ENCODE data around the gene TRIOBP. TPM values are rescaled to one million over a fixed set of nuclear protein-coding genes. Genes with fewer than 3 reads are reported as not detected.
A peak's percentile ranks its signal among the peaks of the same experiment; 100 is the strongest.

Gene TRIOBP
- total RNA-seq, 1 experiment from 2014 or later = 45.7 TPM

DNA sequence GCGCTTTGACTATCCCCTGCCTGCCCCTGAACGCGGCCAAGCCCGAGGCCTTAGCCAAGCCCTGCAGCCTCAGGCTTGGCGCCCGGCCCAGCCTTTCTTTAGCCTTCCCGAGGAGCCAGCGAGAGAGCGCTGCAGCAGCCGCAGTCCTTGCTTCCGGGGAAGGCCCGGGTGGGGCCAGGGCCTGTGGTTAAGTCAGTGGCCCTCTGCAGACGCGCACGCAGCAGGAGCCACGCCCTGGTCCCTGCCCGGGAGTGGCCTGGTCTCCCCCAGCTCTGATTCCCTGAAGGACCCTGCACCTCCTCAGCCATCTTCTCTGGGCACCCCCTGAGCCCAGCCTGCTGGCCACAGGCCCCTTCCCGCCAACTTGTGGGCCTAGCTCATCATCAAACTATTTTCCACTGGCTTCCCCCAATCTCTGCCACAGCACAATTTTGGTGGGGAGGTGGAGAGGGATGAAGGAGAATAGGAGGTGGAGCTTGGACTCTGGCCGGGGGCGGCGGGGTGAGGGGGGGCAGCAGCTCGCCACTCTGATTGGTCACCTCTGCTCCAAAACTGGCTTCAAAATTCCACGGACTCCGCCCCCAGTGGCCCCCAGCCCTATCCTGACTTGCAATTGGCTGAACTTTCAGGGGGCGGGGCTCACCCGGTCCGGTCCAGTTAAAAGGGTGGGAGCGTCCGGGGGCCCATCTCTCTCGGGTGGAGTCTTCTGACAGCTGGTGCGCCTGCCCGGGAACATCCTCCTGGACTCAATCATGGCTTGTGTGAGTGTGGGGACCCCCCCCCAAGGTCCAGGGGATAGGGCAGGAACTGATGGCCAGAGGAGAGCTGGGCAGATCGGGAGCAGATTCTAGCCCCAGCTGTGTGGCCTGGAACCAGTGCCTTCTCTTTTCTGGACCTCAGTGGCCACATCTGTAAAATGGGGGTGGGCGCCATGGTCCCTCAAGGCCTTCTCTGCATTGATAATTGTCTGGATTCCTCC, 21.6 kb upstream of the TRIOBP start, which contains the start of gene LGALS1:
Gene LGALS1 (plus strand): TSS at position 686 of the 979 bp plus-strand sequence. CDS start 67 bp downstream, at position 753.
- H3K27me3 Mint-ChIP-seq (ENCODE audit: insufficient read depth, unreplicated experiment) = no peaks in the 10 kb centered on the region
- peak within 1 kb of the TSS; percentile 75 for H3K4me3 Mint-ChIP-seq (ENCODE audit: unreplicated experiment)
- no peak within 1 kb of the TSS for H3K27ac Mint-ChIP-seq (ENCODE audit: low read depth, unreplicated experiment)
- BruUV-seq (replicated peaks) = TSS peak; percentile 74
- intact Hi-C loops (cut with micrococcal nuclease) = loop anchor here (1.0 to 5.0 kb wide), 3 partner anchors 32 to 78 kb away; partner anchors contain the start of gene GGA1
- no peaks in the 10 kb centered on the region for H3K9me3 Mint-ChIP-seq (ENCODE audit: unreplicated experiment)
- peak; percentile 95 for DNase-seq (ENCODE audit: unreplicated experiment)
- ChIA-PET POLR2A (interaction anchor here (0.6 to 5.1 kb wide), 12 partner anchors 9 to 133 kb away, joined by 3 to 49 read pairs (median 6); partner anchors contain the start of genes GCAT, GGA1, NOL12 and PDXP), CTCF (interaction anchor here (0.5 to 2.6 kb wide), 8 partner anchors 11 to 117 kb away, joined by 3 to 11 read pairs (median 3); partner anchors contain the start of gene NOL12)
- peaks cover 31% of the 10 kb centered on the region for H3K36me3 Mint-ChIP-seq (ENCODE audit: insufficient read depth, unreplicated experiment)
- peaks cover 22% of the 10 kb centered on the region for H3K4me1 Mint-ChIP-seq (ENCODE audit: insufficient read depth, unreplicated experiment)
- TF ChIP-seq, protein P1, sequence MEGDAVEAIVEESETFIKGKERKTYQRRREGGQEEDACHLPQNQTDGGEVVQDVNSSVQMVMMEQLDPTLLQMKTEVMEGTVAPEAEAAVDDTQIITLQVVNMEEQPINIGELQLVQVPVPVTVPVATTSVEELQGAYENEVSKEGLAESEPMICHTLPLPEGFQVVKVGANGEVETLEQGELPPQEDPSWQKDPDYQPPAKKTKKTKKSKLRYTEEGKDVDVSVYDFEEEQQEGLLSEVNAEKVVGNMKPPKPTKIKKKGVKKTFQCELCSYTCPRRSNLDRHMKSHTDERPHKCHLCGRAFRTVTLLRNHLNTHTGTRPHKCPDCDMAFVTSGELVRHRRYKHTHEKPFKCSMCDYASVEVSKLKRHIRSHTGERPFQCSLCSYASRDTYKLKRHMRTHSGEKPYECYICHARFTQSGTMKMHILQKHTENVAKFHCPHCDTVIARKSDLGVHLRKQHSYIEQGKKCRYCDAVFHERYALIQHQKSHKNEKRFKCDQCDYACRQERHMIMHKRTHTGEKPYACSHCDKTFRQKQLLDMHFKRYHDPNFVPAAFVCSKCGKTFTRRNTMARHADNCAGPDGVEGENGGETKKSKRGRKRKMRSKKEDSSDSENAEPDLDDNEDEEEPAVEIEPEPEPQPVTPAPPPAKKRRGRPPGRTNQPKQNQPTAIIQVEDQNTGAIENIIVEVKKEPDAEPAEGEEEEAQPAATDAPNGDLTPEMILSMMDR (IDR thresholded peaks at IDR 0.05; ENCODE audit: unreplicated experiment) = no peak

GRCh38 chr22:37675930-37676735, 20.7 kb upstream of the TRIOBP start:
- BruUV-seq (replicated peaks) = TSS peak; percentile 95
- peak; percentile 59 for DNase-seq (ENCODE audit: unreplicated experiment)
- Mint-ChIP-seq H3K4me3 (ENCODE audit: unreplicated experiment) (peak overlapping the region; percentile 75), H3K36me3 (ENCODE audit: insufficient read depth, unreplicated experiment) (peaks cover 34% of the 10 kb centered on the region), H3K9me3 (ENCODE audit: unreplicated experiment) (no peaks in the 10 kb centered on the region), H3K4me1 (ENCODE audit: insufficient read depth, unreplicated experiment) (peaks cover 18% of the 10 kb centered on the region), H3K27me3 (ENCODE audit: insufficient read depth, unreplicated experiment) (no peaks in the 10 kb centered on the region), H3K27ac (ENCODE audit: low read depth, unreplicated experiment) (no peak overlapping the region)
- intact Hi-C loops (cut with micrococcal nuclease) = loop anchor here (1.0 to 5.0 kb wide), 4 partner anchors 17 to 77 kb away; partner anchors contain the start of genes GGA1 and PDXP
- TF ChIP-seq, protein P1 (IDR thresholded peaks at IDR 0.05; ENCODE audit: unreplicated experiment) = no peak
- ChIA-PET POLR2A (interaction anchor here (0.6 to 5.1 kb wide), 12 partner anchors 8 to 900 kb away, joined by 3 to 49 read pairs (median 6); partner anchors contain the start of genes GCAT, GGA1, IFT27 and NOL12), CTCF (interaction anchor here (0.5 to 2.6 kb wide), 4 partner anchors 33 to 77 kb away, joined by 3 to 11 read pairs (median 4); no protein-coding TSS in a partner anchor)

DNA sequence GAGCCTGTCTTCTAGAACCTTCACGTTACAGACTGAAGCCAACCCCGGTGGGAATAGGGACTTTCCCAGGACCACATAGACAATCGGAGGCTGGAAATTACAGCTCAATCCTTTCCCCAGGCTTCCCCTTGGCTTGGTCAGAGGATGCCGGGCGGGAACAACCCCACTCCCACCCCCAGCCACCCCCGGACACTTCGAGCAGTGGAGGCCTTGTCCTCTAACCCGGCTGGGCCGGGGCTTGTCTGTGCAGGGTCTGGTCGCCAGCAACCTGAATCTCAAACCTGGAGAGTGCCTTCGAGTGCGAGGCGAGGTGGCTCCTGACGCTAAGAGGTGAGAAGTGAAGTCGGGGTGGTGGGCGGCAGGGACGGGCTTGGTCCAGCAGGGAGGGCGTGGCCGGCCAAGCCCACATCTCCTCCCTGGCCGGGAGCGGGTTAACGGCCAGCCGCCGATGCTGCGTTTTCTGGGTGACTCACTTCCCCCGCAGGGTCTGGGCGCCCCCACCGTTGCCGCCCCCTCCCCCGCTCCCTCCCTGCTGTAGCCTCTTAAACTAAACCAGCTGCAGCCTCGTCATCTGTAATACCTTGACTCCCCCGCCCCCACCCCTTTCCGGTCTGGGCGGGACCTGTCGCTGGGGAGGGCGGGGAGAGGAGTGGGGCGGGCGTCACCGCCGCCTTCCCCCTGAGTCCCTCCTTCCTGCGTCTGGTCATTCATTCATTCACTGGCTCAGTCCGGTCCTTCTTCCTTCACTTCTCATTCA, 19.9 kb upstream of the TRIOBP start:
- H3K36me3 Mint-ChIP-seq (ENCODE audit: insufficient read depth, unreplicated experiment) = peaks cover 38% of the 10 kb centered on the region

More for the DNA sequence above, 19.9 kb upstream of the TRIOBP start:
- no TSS peak for BruUV-seq (replicated peaks)
- peaks cover 25% of the 10 kb centered on the region for H3K4me1 Mint-ChIP-seq (ENCODE audit: insufficient read depth, unreplicated experiment)
- no peaks in the 10 kb centered on the region for H3K27me3 Mint-ChIP-seq (ENCODE audit: insufficient read depth, unreplicated experiment)
- peak overlapping the region; percentile 75 for H3K4me3 Mint-ChIP-seq (ENCODE audit: unreplicated experiment)
- ChIA-PET POLR2A (interaction anchor here (0.6 to 5.1 kb wide), 12 partner anchors 9 to 901 kb away, joined by 3 to 49 read pairs (median 3); partner anchors contain the start of genes GGA1, IFT27, NOL12 and PDXP), CTCF (interaction anchor here (0.6 to 2.6 kb wide), 4 partner anchors 34 to 186 kb away, joined by 3 to 11 read pairs (median 7); no protein-coding TSS in a partner anchor)
- intact Hi-C loops (cut with micrococcal nuclease) = loop anchor here (2.0 to 5.0 kb wide), 2 partner anchors 18 to 70 kb away; partner anchors contain the start of genes GGA1 and PDXP
- TF ChIP-seq, protein P1 (IDR thresholded peaks at IDR 0.05; ENCODE audit: unreplicated experiment) = no peak
- H3K27ac Mint-ChIP-seq (ENCODE audit: low read depth, unreplicated experiment) = peak overlapping the region; percentile 66
- H3K9me3 Mint-ChIP-seq (ENCODE audit: unreplicated experiment) = no peaks in the 10 kb centered on the region
- peak; percentile 94 for DNase-seq (ENCODE audit: unreplicated experiment)

All from MCF 10A (cell line).